Glomerular visceral epithelial cell (primary cell): ENCODE results near the gene ARHGEF37.
"Not testable (repeated sequence)": the region's sequence is repeated elsewhere in the genome, so short reads cannot be mapped to it uniquely, and the experiment has no call there.

Experiments
- DNase-seq: peaks from one replicate; pipeline ENCODE4 v3.0.0-alpha.2; 2016; ENCODE audit errors: extremely low spot score

ARHGEF37 gene

GRCh38 chr5:149647334-149647733, 66.0 kb downstream of the ARHGEF37 start:
- no peak for DNase-seq

GRCh38 chr5:149648464-149649393, 67.4 kb downstream of the ARHGEF37 start:
- DNase-seq, result not testable (repeated sequence)

GRCh38 chr5:149649730-149650129, 68.4 kb downstream of the ARHGEF37 start:
- not testable (repeated sequence) for DNase-seq

DNA sequence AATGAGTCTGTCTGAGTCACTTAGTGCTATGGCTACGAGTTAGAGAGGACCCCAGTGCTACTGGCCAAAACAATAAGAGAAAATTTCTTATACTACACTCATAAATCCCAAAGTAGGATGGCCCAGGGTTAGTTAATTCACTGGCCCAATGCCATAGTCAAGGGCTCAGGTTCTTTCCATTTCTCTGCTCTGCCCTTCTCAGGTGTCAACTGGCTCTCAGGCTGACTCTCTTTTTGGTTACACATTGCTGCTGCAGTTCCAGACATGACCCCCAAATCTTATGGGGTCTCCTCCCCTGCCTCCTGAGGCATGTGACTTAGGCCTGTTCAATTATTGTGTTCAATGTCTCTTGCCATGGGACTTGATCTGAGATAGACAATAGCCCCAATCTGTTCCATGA, 70.4 kb downstream of the ARHGEF37 start:
- DNase-seq, result no peak

DNA sequence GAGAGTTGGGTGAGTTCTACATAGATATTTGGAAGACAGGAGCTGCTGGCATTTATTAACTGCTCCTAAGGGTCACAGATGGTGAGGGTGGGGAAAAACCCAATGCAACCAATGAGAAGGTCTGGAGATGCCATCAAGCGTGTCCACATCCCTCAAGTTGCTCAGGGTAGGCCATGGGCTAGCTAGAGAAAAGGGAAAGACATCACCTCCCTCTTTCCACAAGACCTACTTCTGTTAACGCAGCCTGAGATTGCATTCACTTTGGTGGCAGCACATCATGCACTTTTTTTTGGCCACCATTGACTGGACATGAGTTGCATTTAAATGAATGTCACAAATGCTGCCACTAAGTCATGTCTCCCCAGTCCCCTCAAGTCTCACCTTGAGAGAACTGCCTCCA, 71.4 kb downstream of the ARHGEF37 start:
- no peak for DNase-seq

GRCh38 chr5:149654231-149654630, 72.9 kb downstream of the ARHGEF37 start:
- DNase-seq, result no peak

DNA sequence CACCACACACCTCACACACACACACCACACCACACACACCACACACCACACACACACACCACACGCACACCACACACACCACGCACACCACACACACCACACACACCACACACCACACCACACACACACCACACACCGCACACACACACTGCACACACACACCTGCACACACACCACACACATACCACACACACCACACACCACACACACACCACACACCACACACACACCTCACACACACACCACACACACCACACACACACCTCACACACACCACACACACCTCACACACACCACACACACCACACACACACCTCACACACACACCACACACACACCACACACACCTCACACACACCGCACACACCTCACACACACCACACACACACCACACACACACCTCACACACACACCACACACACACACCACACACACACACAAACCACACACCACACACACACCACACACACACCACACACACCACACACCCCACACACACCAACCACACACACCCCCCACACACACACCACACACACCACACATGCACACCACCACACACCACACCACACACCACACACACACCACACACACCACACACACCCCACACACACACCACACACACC, 73.7 kb downstream of the ARHGEF37 start:
- no peak for DNase-seq

- DNase-seq, result peak; percentile 48
These were observed 75.4 kb downstream of the ARHGEF37 start for GRCh38 chr5:149656576-149657182.

- no peak for DNase-seq
These were observed 76.0 kb downstream of the ARHGEF37 start for GRCh38 chr5:149657324-149657723.

- DNase-seq, result no peak
These were observed 77.0 kb downstream of the ARHGEF37 start for GRCh38 chr5:149658299-149658698.

DNA sequence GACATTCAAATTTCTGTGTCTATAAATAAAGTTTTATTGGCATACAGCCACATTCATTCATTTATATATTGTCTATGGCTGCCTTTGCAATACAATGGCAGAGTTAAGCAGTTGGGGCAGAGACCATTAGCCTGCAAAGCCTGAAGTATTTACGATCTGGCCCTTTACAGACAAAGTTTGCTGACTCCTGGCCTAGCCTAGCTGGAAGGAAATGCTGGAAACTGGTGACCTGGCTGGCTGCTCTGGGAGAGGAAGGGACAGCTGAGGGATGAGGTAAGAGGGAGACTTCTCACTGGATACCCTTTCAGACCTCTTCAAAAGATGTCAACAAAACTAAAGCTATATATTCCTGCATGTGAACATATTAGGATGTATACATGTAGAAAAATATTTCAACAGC, 82.8 kb downstream of the ARHGEF37 start:
- DNase-seq, result no peak

DNA sequence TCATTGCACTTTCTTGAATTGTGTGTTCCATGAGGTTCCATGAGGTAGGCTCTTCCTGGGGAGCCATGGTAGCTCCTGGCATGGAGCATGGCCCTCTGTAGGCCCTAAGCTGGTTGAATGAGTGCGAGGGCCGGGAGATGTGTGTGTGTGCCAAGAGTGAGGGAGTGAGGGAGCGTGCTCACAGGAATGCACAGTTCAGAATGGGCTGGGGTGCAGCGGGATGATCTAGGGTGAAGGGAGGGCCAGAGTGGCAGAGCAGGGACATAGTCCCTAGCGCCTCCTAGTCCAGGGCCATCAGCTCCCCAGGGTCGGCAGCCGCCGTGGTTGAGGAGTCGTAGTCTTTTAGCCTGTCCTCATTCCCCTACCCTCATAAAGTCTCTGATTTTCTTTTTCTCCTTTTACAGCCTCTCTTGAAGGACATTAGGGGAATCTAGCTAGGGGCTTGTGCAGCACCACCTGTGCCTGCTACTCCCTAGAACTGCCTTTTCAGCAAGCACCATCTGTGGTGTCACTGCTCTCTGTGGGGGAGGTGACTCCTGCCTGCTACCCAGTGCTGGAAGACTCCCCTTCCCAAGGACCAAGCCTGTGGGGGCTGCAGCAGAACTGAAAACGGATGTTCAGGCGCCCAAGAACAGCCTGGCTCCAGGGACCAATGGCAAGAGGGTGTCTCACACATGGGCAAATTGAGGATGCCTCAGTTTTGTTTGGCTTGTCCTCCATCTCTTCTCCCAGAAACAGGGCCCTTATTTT, 83.5 kb downstream of the ARHGEF37 start:
- DNase-seq, result no peak

- DNase-seq, result no peak
These were observed 84.3 kb downstream of the ARHGEF37 start for GRCh38 chr5:149665416-149666175.

DNA sequence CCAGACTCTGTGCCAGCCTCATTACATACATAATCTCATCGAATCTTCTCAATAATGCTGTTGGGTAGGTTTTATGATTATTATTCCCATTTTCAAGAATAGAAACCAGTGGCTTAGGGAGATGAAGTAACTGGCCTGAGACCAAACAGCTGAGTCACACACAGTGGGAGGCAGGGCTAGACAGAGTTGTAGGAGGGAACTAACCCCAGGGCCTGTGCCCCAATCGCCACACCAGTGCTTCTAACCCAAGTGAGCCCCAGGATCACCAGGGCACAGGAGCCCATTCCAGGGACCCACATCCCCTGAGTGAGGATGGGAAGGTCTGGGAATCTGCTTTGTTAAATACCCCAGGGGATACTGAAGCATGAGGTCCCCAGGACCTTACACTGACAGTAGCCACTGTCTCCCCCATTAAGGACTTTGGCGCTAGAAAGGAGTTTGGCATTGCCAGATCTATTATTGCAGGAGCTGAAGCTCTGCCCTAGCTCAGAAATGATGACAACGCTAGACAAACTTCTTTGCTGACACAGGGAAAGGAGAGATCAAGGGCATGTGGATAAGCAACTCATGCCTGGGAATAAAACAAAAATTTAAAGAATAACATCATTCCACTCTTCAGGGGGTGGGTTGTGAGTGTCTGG, 85.0 kb downstream of the ARHGEF37 start:
- no peak for DNase-seq

DNA sequence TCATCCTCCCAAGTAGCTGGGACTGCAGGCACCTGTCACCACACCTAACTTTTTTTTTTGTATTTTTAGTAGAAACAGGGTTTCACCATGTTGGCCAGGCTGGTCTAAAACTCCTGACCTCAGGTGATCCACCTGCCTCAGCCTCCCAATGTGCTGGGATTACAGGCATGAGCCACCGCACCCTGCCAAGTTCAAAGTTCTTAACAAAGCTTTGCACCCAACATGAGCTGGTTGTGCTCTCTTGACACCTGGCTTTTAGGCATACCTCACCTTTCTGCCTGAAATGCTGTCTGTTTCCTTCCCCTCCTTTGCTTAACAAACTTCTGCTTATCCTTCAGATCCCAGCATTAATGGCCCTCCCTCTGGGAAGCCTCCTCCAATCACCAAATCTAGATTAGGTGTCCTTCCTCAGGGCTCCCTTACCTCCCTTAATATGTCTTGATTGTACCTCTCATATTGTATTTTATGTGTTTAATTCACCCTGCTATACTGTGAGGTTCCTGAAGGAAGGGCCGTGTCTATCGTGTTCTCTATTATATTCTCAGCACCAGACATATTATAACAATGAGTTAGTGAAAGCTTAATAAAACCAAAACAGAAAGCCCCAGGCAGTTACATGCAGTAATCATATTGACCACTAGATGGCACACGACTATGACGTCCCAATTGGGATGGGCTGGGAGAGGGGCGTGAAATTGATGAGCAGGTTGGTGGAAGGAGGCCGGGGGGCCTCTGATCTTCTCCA, 86.0 kb downstream of the ARHGEF37 start:
- peak; percentile 46 for DNase-seq

GRCh38 chr5:149667829-149668330, 86.6 kb downstream of the ARHGEF37 start:
- no peak for DNase-seq

- DNase-seq, result not testable (repeated sequence)
These were observed 88.0 kb downstream of the ARHGEF37 start for GRCh38 chr5:149669273-149669672.

DNA sequence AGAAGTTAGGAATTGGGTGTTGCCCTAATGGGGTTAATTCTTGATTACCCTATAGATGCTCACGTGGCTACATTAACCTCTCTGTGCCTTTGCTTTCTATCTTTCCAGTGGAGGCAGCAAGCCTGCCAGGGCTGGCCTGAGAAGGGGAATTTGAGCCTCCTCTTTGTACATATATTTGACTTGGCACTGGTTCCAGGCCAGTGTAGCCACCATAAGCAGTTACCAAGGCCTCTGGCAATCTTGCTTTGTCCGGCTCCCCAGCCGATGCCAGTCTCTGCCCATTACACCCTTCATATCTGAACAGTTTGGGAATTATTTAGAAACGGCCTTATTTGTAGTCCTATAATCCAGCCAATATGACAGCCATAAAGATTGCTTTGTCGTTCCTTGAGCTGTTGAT, 90.2 kb downstream of the ARHGEF37 start:
- DNase-seq, result no peak

GRCh38 chr5:149672701-149673476, 91.6 kb downstream of the ARHGEF37 start:
- DNase-seq, result no peak
